ENCODE measurements around the gene TPP1. TPM values are rescaled to one million over a fixed set of nuclear protein-coding genes. Genes with fewer than 3 reads are reported as not detected.
A peak's percentile ranks its signal among the peaks of the same experiment; 100 is the strongest.

Gene TPP1
- total and polyA plus RNA-seq, 2 of the 13 experiments (the other 11 are each of a cell fraction or from before 2014, with no cell fraction given) = 13.9 to 74.6 TPM

GRCh38 chr11:6625156-6625831, 6.1 kb upstream of the TPP1 start (continued):
- TF ChIP-seq SOX13 (IDR thresholded peaks at IDR 0.05) (no peak), SOX13 (CRISPR knock-in tag; conservative IDR thresholded peaks at IDR 0.05 in 1 of 2, IDR thresholded peaks at IDR 0.05 in 1 of 2) (0 out of 4 replicates have a peak, but pooled peaks of 1 of the 2 experiments have one; percentile 5), ZNF687 (CRISPR knock-in tag; IDR thresholded peaks at IDR 0.05) (peak; percentile 33; the same call in 1 of the 2 replicates), HNF4A (CRISPR knock-in tag; IDR thresholded peaks at IDR 0.05) (peak; percentile 78), HNRNPL (IDR thresholded peaks at IDR 0.05; ENCODE audit: low read depth, low read length) (peak; percentile 93), REL (CRISPR knock-in tag; conservative IDR thresholded peaks at IDR 0.05) (no peak), TFAP4 (IDR thresholded peaks at IDR 0.05; ENCODE audit: borderline replicate concordance, low read depth) (peak; percentile 54; the same call in 1 of the 2 replicates), ASH2L (IDR thresholded peaks at IDR 0.05; ENCODE audit: insufficient read length, low read depth, low read length) (peak; percentile 25), ZNF138 (CRISPR knock-in tag; IDR thresholded peaks at IDR 0.05; ENCODE audit: low read depth) (no peak), TEAD3 (CRISPR knock-in tag; optimal IDR thresholded peaks at IDR 0.05; ENCODE audit: borderline replicate concordance) (peak; percentile 30), BHLHE40 (IDR thresholded peaks at IDR 0.05; ENCODE audit: low read length) (peak; percentile 72), ZNF598 (CRISPR knock-in tag; IDR thresholded peaks at IDR 0.05; ENCODE audit: borderline replicate concordance) (no peak)

All from HepG2 (cell line).